NCI-H526 (cell line): Measurements from ENCODE around the gene RPL41.
"Not testable (repeated sequence)": the region's sequence is repeated elsewhere in the genome, so short reads cannot be mapped to it uniquely, and the experiment has no call there.

Experiments used
- DNase-seq, 2 experiments: peaks; one replicate each; lab custom pipeline; 2025; lab: John Stamatoyannopoulos, UW

RPL41 gene

GRCh38 chr12:56154818-56155217 is 38.4 kb downstream of the RPL41 start:
- no peak for DNase-seq

DNA sequence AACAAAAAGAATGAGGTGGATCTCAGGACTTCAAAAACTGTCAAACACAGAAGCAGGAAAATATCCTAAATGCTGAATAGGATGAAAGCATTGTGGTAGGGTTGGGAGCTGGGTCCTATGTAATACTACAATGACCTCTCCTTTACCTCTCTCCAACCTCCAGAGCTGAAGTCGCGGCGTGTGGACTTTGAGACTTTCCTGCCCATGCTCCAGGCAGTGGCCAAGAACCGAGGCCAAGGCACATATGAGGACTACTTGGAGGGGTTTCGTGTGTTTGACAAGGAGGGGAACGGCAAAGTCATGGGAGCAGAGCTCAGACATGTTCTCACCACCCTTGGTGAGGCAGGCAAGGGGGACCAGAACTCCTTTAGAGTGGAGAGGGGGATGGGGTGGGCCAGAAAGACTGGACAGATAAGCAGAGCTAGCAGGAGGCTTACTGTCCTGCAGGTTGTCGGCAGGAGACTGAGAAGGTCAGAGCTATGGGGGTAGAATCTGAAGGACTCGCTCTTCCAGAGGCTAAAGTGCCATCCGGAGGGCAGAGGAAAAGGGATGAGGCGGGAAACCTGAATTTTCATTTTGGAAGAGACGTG is 38.9 kb downstream of the RPL41 start:
- DNase-seq: no peak

DNA sequence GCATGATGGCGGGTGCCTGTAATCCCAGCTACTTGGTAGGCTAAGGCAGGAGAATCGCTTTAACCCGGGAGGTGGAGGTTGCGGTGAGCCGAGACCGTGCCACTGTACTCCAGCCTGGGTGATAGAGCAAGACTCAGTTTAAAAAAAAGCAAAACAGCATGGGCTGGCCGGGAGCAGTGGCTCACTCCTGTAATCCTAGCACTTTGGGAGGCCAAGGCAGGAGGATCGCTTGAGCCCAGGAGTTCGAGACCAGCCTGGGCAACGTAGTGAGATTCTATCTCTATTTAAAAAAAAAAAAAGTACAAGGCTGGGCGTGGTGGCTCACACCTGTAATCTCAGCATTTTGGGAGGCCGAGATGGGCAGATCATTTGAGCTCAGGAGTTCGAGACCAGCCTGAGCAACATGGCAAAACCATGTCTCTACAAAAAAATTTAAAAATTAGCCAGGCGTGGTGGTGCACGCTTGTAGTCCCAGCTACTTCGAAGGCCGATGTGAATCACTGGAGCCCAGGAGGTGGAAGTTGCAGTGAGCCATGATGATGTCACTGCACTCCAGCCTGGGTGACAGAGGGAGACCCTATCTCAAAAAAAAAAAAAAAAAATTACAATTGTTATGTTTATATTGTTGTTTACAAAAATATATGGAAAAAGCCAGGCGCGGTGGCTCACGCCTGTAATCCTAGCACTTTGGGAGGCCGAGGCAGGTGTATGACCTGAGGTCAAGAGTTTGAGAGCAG is 40.2 kb downstream of the RPL41 start:
- DNase-seq: not testable (repeated sequence)

DNA sequence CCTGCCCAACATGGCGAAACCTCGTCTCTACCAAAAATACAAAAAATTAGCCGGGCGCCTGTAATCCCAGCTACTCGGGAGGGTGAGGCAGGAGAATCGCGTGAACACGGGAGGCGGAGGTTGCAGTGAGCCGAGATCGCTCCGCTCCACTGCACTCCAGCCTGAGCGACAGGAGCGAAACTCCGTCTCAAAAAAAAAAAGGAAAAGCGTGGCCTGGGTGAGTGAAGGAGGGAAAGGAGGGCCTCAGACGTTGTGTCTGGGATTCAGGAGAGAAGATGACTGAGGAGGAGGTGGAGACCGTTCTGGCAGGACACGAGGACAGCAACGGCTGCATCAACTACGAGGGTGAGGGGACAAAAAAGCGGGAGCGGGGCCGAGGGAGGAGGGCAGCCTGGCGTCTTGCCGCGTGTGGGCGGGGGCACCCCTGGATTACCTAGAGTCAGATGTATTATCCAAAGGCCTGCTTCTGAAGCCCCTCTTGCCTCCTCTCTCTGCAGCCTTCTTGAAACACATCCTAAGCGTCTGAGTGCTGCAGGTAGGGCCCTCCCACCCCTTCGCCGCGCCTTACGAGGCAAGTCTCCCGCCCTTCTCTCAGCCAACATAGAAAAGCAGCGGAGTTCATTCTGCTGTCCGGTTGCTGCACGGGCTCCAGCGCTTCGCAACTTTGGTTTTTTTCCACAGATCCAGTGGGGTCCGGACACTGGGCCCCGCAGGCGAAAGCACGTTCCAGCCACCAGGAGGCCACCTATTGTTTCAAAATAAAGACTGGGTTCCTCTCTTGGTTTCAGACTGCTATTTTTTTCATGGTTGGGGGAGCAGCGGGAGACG is 41.0 kb downstream of the RPL41 start:
- peak; percentile 75 to 90 for DNase-seq

- peak; percentile 96 to 99 for DNase-seq
Observed at GRCh38 chr12:56158029-56158925, 41.8 kb downstream of the RPL41 start, which contains the start of gene MYL6. Gene MYL6 (plus strand): TSS chr12:56158359. CDS start chr12:56158402, 43 bp downstream.

DNA sequence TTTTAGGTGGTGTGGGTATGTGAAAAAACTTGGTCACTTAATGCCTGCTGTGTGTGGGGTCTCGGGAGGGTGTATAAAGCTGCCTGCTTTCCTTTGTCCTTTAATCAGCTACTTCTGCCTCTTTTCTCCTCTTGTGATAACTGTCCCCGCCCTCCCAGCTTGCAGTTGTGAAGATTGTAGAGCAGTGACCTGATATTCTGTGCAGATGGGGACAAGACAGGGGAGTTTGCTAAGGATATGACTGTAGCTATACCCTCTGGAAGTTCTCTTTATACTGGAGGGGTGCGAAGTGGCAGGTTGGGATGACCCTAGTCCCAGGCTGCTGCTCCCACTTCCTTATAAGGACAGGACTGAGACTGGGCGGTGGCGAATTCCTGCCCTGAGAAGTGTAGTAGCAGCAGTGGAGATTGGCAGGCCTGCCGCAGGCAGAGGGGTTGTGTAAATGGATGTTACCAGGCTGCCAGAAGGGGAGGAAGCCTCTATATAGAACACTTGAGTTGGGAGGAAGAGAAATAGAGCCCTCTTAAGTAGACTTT is 42.6 kb downstream of the RPL41 start:
- DNase-seq: peak in 1 of 2 experiments; percentile 53

GRCh38 chr12:56159482-56160192 is 43.2 kb downstream of the RPL41 start:
- DNase-seq: no peak

DNA sequence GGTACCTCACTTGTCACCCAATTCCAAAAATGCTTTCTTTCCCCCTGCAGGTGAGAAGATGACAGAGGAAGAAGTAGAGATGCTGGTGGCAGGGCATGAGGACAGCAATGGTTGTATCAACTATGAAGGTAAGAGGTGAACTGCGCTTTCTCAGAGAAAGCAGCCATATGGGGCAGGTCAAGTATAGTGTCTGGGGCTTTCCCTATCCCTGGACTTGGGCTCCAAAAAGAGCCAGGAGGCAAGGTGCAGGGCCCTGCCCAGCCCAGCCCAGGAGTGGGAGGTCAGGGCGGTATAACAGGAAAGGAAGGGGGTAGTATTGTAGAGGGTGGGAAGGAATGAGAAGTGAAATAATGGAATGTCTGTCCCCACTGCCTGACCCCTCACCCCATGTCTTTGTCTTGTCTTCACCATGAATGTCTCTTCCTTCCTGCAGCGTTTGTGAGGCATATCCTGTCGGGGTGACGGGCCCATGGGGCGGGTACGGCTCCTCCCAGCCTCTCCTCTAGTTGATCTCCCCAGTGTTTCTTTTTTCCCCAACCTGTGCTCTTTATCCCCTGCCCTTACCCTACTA is 43.8 kb downstream of the RPL41 start:
- no peak for DNase-seq

DNA sequence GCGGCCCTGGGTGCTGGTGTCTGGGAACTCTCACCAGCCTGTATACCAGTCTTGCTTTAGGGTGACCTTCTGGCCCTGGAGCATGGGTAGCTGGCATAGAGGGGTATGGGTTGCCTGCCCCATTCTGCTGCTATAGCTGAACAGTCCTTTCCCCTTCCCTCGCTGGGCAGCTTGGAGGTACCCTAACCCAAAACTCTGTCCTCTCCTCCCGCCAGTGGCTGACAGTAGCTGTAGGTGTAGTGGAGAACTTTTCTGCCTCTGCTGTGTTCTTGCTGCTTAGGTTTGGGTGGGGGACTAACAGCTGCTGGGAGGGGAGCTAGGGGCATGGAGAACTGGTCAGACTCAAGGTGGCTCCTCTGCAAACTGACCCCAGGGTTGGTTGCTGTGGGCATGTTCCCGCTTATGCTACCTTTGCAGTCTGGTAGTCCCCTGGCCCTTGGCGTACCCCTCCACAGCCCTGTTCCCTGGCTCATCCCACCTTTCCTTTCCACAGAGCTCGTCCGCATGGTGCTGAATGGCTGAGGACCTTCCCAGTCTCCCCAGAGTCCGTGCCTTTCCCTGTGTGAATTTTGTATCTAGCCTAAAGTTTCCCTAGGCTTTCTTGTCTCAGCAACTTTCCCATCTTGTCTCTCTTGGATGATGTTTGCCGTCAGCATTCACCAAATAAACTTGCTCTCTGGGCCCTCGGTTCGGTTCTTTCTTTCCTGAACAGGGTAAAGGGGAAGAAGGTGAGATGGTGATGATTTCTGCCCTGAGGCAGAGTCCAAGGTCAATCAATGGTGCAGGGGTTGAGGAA is 44.7 kb downstream of the RPL41 start:
- no peak for DNase-seq

- DNase-seq: no peak
Observed at GRCh38 chr12:56161690-56162351, 45.4 kb downstream of the RPL41 start.

GRCh38 chr12:56162468-56163290 is 46.2 kb downstream of the RPL41 start:
- no peak for DNase-seq

DNA sequence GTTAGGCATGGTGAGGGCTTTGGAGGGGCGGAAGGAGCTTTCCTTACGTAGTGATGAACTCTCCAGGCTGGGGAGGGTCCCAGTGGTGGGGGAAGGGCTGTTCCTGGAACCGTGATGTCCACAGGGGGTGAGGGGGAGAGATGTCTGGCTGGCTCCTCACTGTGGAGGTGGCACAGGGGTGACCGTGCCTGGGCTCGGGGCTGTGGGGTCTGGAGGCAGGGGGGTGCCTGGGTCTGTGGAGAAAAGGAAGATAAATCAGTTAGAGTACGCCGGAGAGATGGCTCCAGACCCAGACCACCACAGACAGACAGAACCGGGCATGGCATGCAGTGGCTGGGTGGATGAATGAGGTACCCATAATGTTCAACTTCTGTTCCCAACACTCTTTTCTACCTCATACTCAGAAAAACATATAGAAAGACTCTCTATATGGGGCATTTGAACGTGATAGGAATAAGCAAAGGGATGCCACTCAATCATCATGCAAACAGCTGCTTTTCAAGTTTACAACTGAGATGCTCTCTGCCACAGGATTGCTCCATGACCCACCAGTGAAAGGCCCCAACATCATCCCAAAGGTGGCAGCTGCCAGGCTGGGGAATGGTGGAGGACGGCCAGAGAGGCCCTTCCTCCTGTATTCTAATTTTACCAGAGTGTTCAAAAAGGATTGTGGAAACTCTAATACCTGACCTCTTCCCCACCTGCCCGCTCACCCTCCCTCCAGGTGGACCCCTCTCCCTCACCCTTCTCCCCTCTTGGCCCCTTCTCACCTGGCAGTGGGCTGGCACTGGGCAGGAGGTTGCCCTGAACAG is 47.3 kb downstream of the RPL41 start:
- DNase-seq: no peak

GRCh38 chr12:56164345-56164729 is 47.9 kb downstream of the RPL41 start:
- no peak for DNase-seq

- no peak for DNase-seq
Observed at GRCh38 chr12:56165369-56165768, 48.9 kb downstream of the RPL41 start.
